ENCODE results near the gene UBN2. TPM values are rescaled to one million over a fixed set of nuclear protein-coding genes. Genes with fewer than 3 reads are reported as not detected.

UBN2 gene
- total RNA-seq, 6 donors from 2014 or later: 8.1 to 29.3 (median 17.1) TPM

GRCh38 chr7:139246494-139246893 lies 15.5 kb downstream of the UBN2 start:
- peaks cover 0 to 61% (median 21%) of the 10 kb centered on the region in 4 donors for H3K36me3 ChIP-seq
- DNase-seq: no peak

GRCh38 chr7:139246905-139247304 lies 15.9 kb downstream of the UBN2 start:
- no peak for ATAC-seq (ENCODE audit: low FRiP score in 2 of 2)
- no peaks in the 10 kb centered on the region for H3K4me1 ChIP-seq
- H3K27me3 ChIP-seq: no peaks in the 10 kb centered on the region
- no peak overlapping the region for H3K27ac ChIP-seq
- peaks cover under 1 to 65% (median 24%) of the 10 kb centered on the region in 4 donors for H3K36me3 ChIP-seq
- no peaks in the 10 kb centered on the region for H3K9me3 ChIP-seq
- no peak for DNase-seq
- H3K4me3 ChIP-seq: no peak overlapping the region
- WGBS, 2 donors: 88 to 90% methylated on average over 5 of the region's 5 CpGs
- TF ChIP-seq POLR2AphosphoS5 (IDR thresholded peaks at IDR 0.05): no peak
- TF ChIP-seq POLR2A (IDR thresholded peaks at IDR 0.05): no peak
- no peak for TF ChIP-seq CTCF (IDR thresholded peaks at IDR 0.05)
- no peak for TF ChIP-seq EP300 (IDR thresholded peaks at IDR 0.05)

More at GRCh38 chr7:139246494-139246893, 15.5 kb downstream of the UBN2 start:
- H3K4me1 ChIP-seq: no peaks in the 10 kb centered on the region
- ATAC-seq (ENCODE audit: low FRiP score in 2 of 2): no peak
- 95 to 96% methylated on average over 5 of the region's 5 CpGs for WGBS, 2 donors
- no peak overlapping the region for H3K4me3 ChIP-seq
- no peaks in the 10 kb centered on the region for H3K9me3 ChIP-seq
- no peak overlapping the region for H3K27ac ChIP-seq
- H3K27me3 ChIP-seq: no peaks in the 10 kb centered on the region
- TF ChIP-seq EP300 (IDR thresholded peaks at IDR 0.05): no peak
- TF ChIP-seq CTCF (IDR thresholded peaks at IDR 0.05): no peak
- TF ChIP-seq POLR2A (IDR thresholded peaks at IDR 0.05): no peak
- no peak for TF ChIP-seq POLR2AphosphoS5 (IDR thresholded peaks at IDR 0.05)

- no peak overlapping the region for H3K4me3 ChIP-seq
- H3K36me3 ChIP-seq: peaks cover 10 to 78% (median 37%) of the 10 kb centered on the region in 4 donors
- H3K27ac ChIP-seq: no peak overlapping the region
- no peak for ATAC-seq (ENCODE audit: low FRiP score in 2 of 2)
- WGBS, 2 donors: 92 to 93% methylated on average over 4 of the region's 4 CpGs
- H3K9me3 ChIP-seq: no peaks in the 10 kb centered on the region
- no peak for DNase-seq
- no peaks in the 10 kb centered on the region for H3K4me1 ChIP-seq
- no peak for TF ChIP-seq EP300 (IDR thresholded peaks at IDR 0.05)
- no peak for TF ChIP-seq POLR2A (IDR thresholded peaks at IDR 0.05)
- TF ChIP-seq POLR2AphosphoS5 (IDR thresholded peaks at IDR 0.05): no peak
- TF ChIP-seq CTCF (IDR thresholded peaks at IDR 0.05): no peak
- no peaks in the 10 kb centered on the region for H3K27me3 ChIP-seq
Observed at GRCh38 chr7:139249179-139249810, 18.3 kb downstream of the UBN2 start.

GRCh38 chr7:139252451-139252850 lies 21.4 kb downstream of the UBN2 start:
- no peak for ATAC-seq (ENCODE audit: low FRiP score in 2 of 2)
- Histone ChIP-seq H3K4me3 (no peak overlapping the region), H3K27ac (no peak overlapping the region), H3K27me3 (no peaks in the 10 kb centered on the region), H3K36me3 (peaks cover 10 to 66% (median 37%) of the 10 kb centered on the region in 4 donors), H3K9me3 (no peaks in the 10 kb centered on the region), H3K4me1 (no peaks in the 10 kb centered on the region)
- DNase-seq: no peak
- 89 to 90% methylated on average over 3 of the region's 3 CpGs for WGBS, 2 donors
- TF ChIP-seq EP300 (IDR thresholded peaks at IDR 0.05) (no peak), POLR2AphosphoS5 (IDR thresholded peaks at IDR 0.05) (no peak), CTCF (IDR thresholded peaks at IDR 0.05) (no peak), POLR2A (IDR thresholded peaks at IDR 0.05) (no peak)

- no peaks in the 10 kb centered on the region for H3K27me3 ChIP-seq
- 92 to 94% methylated on average over 6 of the region's 6 CpGs for WGBS, 2 donors
- H3K4me1 ChIP-seq: no peaks in the 10 kb centered on the region
- DNase-seq (no peak), ATAC-seq (ENCODE audit: low FRiP score in 2 of 2) (no peak)
- no peak overlapping the region for H3K27ac ChIP-seq
- peaks cover 10 to 71% (median 37%) of the 10 kb centered on the region in 4 donors for H3K36me3 ChIP-seq
- H3K4me3 ChIP-seq: no peak overlapping the region
- TF ChIP-seq POLR2A (IDR thresholded peaks at IDR 0.05): no peak
- TF ChIP-seq EP300 (IDR thresholded peaks at IDR 0.05): no peak
- no peak for TF ChIP-seq POLR2AphosphoS5 (IDR thresholded peaks at IDR 0.05)
- no peak for TF ChIP-seq CTCF (IDR thresholded peaks at IDR 0.05)
- H3K9me3 ChIP-seq: no peaks in the 10 kb centered on the region
Observed at GRCh38 chr7:139254281-139254680, 23.2 kb downstream of the UBN2 start.

Data from upper lobe of left lung (tissue), 6 donors.